GM23338 (cell line): ENCODE data around the gene HNRNPUL2.

Source experiments
- CREB1 ChIP-seq: fragments of 250-450 bp; sonication (Bioruptor Pico); IDR thresholded peaks from 2 replicates; pipeline ENCODE4 v1.5.0; 2020; ENCODE audit warnings: low read depth, mild to moderate bottlenecking, moderate library complexity
- CTCF ChIP-seq, 2 experiments: fragments of 200-600 bp in 1 of 2; sonication (generic) in 1 of 2; conservative IDR thresholded peaks; 2 replicates each; pipeline versions ENCODE4 v1.5.1 to v1.6.1; 2016 to 2017; ENCODE audit warnings: antibody characterized with exemption in 2 of 2, low read depth in 2 of 2, mild to moderate bottlenecking in 2 of 2, moderate library complexity in 1 of 2
- EZH2 ChIP-seq: fragments of 200-600 bp; sonication (generic); IDR thresholded peaks from one replicate; pipeline ENCODE4 v1.8.0; 2017; ENCODE audit warnings: antibody characterized with exemption, mild to moderate bottlenecking, low read depth; ENCODE audit not compliant: unreplicated experiment
- EZH2phosphoT487 ChIP-seq: fragments of 200-600 bp; sonication (generic); IDR thresholded peaks from one replicate; pipeline ENCODE4 v1.8.1; 2018; ENCODE audit warnings: antibody characterized with exemption; ENCODE audit not compliant: unreplicated experiment
- JUNB ChIP-seq: IDR thresholded peaks from one replicate; pipeline ENCODE4 v1.6.1; 2016; ENCODE audit warnings: antibody characterized with exemption; ENCODE audit not compliant: unreplicated experiment
- POLR2AphosphoS5 ChIP-seq: IDR thresholded peaks from 2 replicates; pipeline ENCODE4 v1.6.1; 2016; ENCODE audit warnings: antibody characterized with exemption, low read depth
- REST ChIP-seq: IDR thresholded peaks from one replicate; pipeline ENCODE4 v1.6.1; 2018; ENCODE audit warnings: antibody characterized with exemption; ENCODE audit not compliant: unreplicated experiment
- ZNF462 ChIP-seq: fragments of 250-450 bp; sonication (Bioruptor Pico); IDR thresholded peaks from 2 replicates; pipeline ENCODE4 v1.5.0; 2020; ENCODE audit warnings: mild to moderate bottlenecking, moderate library complexity

- TF ChIP-seq REST, result no peak
- peak; percentile 28 to 50; a peak in 2 of 4 replicates for TF ChIP-seq CTCF (conservative IDR thresholded peaks at IDR 0.05; ENCODE audit: low read depth in 2 of 2)
- TF ChIP-seq ZNF462 (CRISPR knock-in tag), result no peak
- TF ChIP-seq EZH2phosphoT487, result no peak
- no peak for TF ChIP-seq JUNB
- TF ChIP-seq EZH2, result no peak
- no peak for TF ChIP-seq CREB1
- TF ChIP-seq POLR2AphosphoS5, result no peak
Measured at GRCh38 chr11:62680825-62681240, 46.4 kb downstream of the HNRNPUL2 start.
